GM19397 (cell line): ENCODE data around the gene DSCAML1.

Experiments
- ATAC-seq: cut with Tn5 transposase; IDR thresholded peaks from one replicate; pipeline ENCODE4 v1.9.1; 2021; ENCODE audit warnings: mild to moderate bottlenecking, moderate library complexity; ENCODE audit not compliant: unreplicated experiment

DSCAML1 gene

DNA sequence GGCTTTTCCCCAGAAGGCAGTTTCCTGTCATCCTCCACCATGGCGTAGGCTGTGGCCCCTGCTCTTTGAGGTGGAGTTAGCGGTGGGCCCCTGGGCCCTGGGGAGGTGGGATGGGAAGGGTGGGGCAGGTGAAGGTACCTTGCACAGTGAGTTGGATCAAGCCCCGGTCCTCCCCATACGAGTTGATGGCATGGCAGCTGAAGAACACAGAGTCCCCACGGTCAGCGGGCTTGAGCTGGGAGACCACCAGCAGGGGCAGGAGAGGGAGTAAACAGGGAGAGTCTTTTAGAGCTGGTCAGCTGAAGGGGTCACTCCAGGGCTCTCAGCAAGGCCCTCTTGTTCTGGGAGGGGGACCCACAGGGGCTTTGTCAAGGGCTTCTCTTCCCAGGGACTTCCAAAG is 316.0 kb downstream of the DSCAML1 start:
- no peak for ATAC-seq

- no peak for ATAC-seq
Observed at GRCh38 chr11:117480221-117480620, 316.8 kb downstream of the DSCAML1 start.

GRCh38 chr11:117479372-117479771 is 317.6 kb downstream of the DSCAML1 start:
- no peak for ATAC-seq

- no peak for ATAC-seq
Observed at GRCh38 chr11:117478926-117479325, 318.1 kb downstream of the DSCAML1 start.

DNA sequence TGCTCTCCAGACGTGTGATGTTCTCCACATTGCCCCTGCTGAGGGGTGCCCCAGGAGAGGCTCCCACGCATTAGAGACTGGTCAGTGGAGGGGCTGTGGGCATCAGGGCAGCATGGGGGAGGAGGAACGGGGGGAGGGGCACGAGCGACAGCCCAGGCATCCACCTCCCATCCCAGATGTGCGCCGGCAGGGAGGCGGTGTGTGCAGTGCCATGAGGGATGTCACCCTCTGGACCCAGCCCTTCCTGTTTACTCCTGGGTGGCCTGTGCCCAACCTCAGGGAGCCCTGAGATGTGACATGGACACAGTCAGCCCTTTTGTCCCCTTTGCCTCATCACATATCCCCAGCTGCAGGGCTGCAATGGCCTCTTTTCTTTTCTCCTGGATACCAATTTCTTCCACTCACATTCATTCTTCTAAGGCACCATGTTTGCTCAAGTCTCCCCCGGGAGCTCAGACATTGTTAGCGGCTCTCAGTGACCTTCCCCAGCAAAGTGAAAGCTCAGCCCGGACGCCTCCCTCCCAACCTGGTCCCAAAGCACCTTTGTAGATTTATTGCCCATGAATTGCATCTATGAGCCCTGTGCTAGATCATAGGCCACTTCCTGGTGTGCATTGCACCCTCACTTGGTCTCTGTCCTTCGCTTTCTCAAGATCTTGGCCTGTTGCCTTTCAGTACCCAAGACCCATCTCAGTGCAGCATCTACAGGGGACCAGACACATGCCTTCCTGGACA is 318.7 kb downstream of the DSCAML1 start:
- no peak for ATAC-seq

DNA sequence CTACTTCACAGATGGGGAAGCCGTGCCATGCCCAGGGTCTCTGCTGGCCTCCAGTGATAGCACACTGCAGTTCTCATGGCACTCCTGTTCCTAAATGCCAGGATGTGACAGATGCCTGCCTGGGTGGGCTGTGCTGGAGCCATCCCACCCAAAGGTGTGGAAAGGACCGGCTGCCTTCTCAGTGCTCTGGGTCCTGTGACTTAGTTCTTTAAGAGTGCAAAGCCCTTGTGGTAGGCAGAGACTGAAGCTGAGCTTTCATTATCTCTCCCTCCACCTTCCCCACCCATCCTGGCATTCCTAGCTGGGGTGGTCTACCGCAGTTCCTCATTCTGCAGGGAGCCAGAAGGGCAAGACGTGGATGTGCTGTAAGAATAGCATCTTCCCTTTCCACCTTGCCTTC is 319.3 kb downstream of the DSCAML1 start:
- ATAC-seq, result no peak

GRCh38 chr11:117476531-117477142 is 320.4 kb downstream of the DSCAML1 start:
- no peak for ATAC-seq

GRCh38 chr11:117475716-117476530 is 321.1 kb downstream of the DSCAML1 start:
- no peak for ATAC-seq

DNA sequence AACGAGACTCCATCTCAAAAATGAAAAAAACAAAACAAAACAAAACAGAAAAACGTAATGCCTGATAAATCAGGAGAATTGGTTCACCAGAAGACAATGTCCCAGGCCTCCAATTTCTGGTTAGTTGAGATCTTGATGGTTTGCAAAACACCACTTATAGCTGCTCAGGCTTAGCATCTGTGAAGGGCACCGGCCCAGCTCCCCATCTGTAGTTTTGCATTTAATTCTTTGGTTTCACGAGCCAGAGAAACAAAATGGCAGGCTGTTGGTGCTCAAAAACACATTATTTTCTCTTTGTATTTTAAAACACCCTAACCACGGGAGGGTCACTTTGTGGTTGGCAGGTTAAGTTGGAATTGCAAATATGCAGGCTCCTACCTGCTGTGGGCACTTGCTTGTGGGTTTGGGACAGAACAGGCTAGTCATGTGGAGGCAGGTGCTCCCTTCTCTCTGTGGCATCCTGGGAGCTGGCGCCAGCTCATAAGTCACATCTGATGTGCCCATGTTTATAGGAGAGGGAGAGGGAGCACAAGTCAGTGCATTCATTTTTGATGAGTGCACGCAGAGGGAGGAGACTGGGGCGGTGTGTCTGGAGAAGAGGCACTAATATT is 323.4 kb downstream of the DSCAML1 start:
- no peak for ATAC-seq

GRCh38 chr11:117471776-117472175 is 325.2 kb downstream of the DSCAML1 start:
- no peak for ATAC-seq

DNA sequence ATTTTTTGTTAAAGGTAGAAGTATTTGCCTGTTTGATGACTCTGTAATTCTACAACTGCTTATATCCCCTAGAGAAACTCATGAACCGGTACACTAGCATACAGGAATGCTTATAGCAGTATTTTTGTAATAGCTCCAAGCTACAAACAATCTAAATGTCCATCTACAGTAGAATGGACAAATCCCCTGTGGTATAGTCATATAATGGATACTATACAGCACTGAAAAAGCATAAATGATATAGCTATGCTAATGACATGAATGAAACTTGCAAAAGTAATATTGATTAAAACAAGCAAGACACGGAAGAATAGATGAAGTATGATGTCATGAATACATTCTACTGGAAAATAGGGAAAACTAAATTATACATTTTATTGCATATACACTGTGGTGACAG is 326.4 kb downstream of the DSCAML1 start:
- ATAC-seq, result no peak

GRCh38 chr11:117468888-117469287 is 328.1 kb downstream of the DSCAML1 start:
- ATAC-seq, result no peak

GRCh38 chr11:117467770-117468169 is 329.2 kb downstream of the DSCAML1 start:
- no peak for ATAC-seq

GRCh38 chr11:117466966-117467365 is 330.1 kb downstream of the DSCAML1 start:
- ATAC-seq, result no peak

DNA sequence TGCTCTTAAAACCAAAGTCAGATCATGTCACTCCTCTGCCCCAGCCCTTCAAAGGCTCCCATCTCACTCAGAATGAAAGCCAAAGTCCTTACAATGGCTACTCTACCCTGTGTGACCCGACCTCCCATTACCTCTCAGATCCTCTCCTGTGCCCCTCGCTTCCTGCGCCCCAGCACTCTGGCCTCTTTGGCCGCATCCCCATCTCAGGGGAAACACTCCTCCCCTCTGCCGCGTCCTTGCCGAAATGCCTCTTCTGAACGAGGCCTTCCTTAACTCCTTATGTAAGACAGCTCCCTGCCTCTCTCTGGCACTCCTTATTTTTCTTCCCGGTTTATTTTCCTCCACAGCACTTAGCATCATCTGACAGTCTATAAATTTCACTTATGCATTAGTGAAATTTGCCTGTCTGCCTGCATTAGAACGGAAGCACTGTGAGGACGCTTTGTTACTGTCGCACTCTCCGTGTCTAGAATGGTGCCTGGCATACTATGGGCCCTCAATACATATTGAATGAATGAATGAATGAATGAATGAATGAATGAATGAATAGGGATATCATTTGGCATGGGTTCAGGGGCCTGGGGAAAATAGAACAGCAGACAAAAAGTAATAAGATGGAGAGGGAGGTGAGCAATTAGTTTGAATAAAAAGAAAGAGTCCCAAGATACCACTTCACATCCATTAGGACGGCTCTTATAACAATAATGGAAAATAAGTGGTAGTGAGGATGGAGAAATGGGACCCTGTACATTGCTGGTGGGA is 331.6 kb downstream of the DSCAML1 start:
- no peak for ATAC-seq

- no peak for ATAC-seq
Observed at GRCh38 chr11:117464778-117465177, 332.2 kb downstream of the DSCAML1 start.

GRCh38 chr11:117462864-117463247 is 334.2 kb downstream of the DSCAML1 start:
- no peak for ATAC-seq

- no peak for ATAC-seq
Observed at GRCh38 chr11:117462183-117462863, 334.7 kb downstream of the DSCAML1 start.

DNA sequence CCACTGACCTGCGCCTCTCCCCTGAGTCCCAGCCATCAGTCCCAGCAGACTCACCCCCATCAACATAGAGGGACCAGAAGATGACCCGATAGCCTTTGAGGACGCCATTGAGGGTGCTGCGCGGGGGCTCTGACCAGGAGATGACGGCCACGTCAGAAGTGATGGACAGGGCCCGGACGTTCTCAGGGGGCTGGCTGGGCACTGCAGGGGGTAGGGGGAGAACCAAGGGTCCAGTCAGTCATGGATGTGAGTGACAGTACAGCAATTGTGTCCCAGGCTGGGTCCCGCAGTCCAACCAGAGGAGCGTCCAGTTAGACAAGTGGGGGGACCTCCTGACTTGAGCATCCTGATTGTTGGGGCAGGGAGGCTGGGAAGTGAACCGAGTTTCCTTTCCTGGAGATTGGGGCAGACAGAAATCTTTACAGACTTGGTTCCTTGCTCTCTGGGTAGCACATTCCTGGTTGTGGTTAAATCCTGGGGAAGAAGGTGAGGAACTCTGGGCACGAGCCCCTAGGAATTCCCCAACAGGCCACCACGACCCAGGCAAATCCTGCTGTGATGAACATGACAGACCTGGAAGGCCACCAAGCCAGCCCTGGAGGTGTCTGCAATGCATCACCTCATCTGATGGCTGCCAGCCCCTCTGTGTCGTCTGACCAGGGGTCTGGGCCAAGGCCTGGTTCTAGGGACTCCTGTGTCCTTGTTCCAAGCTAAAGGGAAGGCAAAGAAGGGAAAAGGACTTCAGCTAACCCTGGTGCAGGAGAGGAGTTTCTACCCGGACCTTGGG is 335.4 kb downstream of the DSCAML1 start:
- ATAC-seq, result no peak

- ATAC-seq, result no peak
Observed at GRCh38 chr11:117459979-117460300, 337.1 kb downstream of the DSCAML1 start.
